CD4-positive, alpha-beta T cell treated with Interleukin-6 for 4 hours (primary cell): ENCODE results near the gene HDAC10.
"Not testable (repeated sequence)": the region's sequence is repeated elsewhere in the genome, so short reads cannot be mapped to it uniquely, and the experiment has no call there.

Experiments
- DNase-seq: peaks from one replicate; pipeline ENCODE4 v3.0.0-alpha.2; 2020; ENCODE audit warnings: mixed read lengths

The HDAC10 gene

GRCh38 chr22:50285568-50286229 is 34.6 kb upstream of the HDAC10 start:
- DNase-seq: no peak

DNA sequence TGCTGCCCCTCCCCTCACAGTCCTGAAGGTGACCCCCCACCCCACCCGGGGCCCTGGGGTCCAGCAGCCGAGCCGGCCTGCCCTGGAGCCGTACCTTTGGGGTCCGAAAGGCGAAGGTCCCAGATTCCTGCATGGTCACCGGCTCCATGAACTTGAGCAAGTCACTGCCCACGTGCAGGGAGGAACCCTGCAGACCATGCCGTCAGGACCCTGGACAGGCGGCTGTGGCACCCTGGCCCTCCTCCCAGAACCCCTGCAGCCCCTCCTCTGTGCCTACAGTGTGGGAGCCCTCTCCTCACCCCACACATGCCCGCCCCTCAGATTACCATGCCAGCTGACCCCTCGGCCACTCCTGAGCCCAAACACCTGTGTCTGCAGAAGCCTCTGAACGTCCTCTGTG is 33.4 kb upstream of the HDAC10 start:
- DNase-seq: no peak

DNA sequence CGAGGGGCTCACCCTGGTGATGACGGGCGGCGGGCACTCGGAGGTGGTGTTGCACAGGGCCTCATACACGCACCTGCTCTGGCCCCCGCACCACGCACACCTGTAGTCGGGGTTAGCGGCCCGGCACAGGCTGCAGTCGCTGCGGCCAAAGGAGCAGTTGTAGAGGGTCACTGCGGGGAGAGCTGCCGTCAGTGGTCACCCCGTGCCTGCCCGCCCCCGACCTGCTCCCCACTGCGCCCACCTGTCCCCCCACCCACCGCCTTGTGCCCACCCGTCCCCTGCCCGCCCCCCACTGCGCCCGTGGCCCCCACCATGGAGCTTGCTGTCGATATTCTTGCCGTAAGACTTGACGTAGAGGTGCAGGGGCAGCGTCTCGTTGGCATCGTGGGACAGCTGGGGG is 32.8 kb upstream of the HDAC10 start:
- DNase-seq: no peak

- DNase-seq: no peak
Observed at GRCh38 chr22:50282361-50283155, 31.5 kb upstream of the HDAC10 start.

DNA sequence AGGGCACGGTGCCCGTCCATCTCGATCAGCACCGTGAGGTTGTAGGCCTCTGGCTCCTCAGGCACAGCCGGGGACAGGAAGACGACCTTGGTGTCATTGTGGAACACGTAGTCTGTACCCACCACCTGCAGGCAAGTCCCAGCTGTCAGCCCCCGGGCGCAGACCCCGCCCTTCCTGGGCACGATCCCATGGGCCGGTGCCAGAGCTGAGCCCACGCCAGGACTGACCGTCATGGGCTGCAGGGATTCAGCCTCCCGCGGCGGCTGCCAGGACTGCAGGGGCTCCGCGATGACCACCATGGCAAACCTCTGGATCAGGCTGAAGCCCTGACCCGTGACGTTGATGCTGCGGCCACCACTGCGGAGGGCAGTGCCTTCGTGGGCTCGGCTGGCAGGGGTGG is 30.9 kb upstream of the HDAC10 start:
- DNase-seq: no peak

DNA sequence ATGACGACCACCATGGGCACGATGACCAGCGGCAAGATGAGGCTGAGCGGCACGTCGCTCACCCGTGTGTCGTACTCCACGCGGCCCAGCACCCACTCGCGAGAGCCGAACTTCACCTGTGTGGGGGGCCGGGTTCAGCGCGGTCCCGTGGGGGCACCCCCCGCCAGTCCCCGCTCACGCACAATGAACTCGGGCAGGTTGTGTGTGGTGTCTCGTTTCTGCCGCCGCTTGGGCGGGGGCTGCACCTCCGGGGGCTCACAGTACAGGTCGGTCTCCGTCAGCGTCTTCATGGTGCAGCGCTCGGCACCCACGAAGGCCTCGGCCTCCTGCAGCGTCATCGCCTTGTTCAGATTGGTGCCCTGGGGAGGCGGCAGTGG is 30.3 kb upstream of the HDAC10 start:
- DNase-seq: no peak

DNA sequence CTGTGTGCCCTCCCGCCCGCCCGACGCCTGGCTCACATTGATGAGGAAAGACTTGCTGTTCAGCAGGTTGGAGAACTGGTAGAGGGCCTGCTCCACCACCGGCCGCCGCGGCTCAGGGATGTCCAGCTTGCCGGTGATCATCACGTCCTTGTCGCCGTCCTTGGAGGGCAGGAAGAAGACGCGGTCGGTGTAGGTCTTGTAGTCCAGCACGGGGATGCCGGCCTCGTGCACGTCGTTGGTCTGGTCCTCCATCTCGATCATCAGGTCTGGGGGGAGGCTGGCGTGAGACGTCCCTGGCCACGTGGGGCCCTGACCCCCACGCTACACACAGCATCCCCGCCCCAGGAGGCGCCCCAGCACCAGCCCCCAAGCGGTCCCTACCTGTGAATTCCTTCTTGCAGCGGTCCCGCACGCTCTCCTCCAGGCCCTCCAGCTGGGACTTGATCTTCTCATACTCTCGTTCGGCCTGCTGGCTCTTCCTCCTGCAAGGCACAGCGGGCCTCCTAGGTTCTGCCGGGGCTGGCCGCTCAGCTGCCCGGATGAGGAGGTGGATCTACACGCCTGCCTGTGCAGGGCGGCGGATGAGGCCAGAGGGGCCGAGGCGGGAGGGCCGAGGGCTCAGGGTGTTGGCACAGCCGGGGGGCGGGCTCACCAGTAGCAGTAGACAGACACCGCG is 29.8 kb upstream of the HDAC10 start:
- no peak for DNase-seq

GRCh38 chr22:50280022-50280707 is 29.1 kb upstream of the HDAC10 start:
- no peak for DNase-seq

GRCh38 chr22:50278956-50279619 is 28.0 kb upstream of the HDAC10 start:
- DNase-seq: no peak

DNA sequence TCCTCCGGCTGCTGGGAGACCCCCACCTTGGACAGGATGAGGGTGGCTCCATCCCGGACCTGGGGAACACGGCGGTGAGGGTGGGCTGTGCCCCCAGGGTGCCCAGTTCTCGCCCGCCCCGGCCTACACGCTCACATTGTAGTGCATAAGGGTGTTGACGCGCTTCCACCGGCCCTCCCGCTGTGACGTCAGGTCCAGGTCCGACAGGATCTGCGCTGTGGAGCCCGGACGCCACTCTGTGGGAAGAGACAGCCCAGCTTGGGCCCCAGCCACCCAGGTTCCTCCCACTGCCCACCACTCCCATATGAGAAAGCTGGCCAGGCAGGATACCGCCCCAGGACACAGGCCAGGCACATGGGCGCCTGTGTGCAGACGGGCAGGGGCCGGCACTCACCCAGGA is 27.4 kb upstream of the HDAC10 start:
- no peak for DNase-seq

DNA sequence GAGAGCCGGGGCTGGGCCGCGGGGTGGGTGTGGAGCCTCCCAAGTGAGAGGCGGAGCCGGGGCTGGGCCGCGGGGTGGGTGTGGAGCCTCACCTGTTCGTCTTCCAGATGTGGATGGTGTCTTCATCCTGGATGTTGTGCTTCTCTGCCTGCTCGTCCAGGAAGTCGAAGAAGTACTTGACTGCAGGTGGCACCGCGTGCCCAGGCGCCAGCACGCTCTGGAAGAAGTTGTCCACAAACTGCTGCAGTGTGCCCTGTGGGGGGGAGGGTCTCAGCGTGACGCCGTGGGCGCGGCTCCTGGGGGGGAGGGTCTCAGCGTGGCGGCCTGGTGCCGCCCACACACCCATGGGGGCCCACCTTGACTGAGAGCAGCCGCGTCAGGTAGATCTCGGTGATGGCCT is 26.7 kb upstream of the HDAC10 start:
- no peak for DNase-seq

DNA sequence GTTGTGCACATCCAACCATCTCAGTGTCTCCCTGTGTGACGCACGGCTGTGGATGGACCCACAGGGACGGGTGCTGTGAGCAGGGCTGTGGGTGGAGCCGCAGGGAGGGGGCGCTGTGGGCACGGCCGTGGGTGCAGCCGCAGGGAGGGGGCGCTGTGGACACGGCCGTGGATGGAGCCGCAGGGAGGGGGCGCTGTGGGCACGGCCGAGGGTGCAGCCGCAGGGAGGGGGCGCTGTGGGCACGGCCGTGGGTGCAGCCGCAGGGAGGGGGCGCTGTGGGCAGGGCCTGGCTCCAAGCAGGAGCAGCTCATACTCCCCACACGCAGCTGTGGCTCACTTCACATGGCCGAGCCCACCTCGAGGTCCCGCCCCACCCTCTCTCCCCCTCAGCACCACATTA is 25.1 kb upstream of the HDAC10 start:
- DNase-seq: peak; percentile 59

DNA sequence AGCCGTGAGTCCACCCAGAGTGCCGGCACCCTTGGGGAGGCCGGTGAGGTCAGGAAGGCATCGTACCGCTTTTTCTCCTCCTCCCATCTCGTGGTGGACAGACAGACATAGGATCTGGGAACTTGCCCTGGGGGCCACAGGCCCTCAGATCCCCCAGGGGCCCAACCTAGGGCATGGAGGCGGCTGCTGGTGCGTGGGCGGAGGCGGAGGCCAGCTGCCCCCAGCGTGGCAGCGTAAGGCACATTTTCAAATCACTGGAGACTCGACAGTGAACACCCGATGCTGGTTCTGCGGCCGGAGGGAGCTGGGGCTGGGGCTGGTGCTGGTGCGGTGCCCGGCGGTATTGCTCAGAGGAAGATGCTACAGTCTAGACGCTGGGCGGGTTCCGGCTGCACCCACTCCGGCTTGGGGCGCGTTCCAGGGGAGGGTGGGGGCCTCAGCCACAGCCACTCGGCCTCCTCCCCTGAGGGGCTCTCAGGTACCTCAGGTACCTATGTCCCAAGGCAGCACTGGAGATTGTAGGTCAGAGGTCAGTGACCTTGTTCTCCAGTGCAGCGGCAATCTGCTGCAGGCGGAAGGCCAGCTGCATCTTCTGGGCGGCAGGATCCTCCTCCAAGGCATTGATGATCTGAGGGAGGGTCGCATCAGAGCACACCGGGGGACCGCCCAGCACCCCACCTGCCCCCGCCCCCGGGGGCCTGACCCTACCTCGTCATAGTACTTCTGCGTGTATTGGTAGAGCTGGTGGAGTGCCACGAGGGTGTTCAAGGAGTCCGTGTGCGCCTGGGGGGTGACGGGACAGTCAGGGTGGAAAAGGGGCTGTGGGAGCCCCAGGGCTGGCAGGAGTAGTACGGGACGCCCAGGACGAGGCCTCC is 24.4 kb upstream of the HDAC10 start:
- no peak for DNase-seq

DNA sequence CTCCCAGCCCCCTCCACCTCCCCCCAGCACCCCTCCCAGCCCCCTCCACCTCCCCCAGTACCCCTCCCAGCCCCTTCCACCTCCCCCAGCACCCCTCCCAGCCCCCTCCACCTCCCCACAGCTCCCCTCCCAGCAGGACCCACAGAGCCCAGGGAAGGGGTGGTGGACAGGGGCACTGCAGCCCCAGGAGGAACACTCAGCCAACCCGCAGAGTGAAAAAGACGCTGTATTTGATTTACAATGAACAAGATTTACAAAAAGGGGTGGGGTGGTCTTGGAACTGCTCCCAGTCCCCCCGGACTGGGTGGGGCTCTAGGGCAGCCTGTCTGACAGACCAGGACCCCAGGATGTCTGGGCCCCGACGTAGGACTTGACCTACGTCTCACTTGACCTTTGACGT is 23.7 kb upstream of the HDAC10 start:
- no peak for DNase-seq

DNA sequence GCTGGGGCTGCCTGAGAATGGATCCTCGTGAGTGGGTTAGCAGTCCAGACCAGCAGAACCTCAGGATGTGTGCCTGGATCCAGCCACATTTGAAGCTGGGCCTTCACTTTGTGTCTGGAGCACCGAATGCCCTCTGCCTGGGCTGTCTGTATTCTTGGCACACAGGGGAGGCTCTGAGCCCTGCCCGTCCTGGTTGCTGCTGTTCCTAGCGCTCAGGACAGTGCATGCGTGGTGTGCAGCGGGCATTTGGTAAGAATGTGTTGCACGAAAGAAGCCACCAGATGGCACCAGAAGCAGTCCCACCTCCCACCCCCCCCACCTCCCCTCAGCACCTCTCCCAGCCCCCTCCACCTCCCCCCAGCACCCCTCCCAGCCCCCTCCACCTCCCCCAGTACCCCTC is 23.2 kb upstream of the HDAC10 start:
- DNase-seq: peak; percentile 68

- DNase-seq: not testable (repeated sequence)
Observed at GRCh38 chr22:50273781-50274180, 22.7 kb upstream of the HDAC10 start.

- DNase-seq: not testable (repeated sequence)
Observed at GRCh38 chr22:50273352-50273751, 22.3 kb upstream of the HDAC10 start.

- no peak for DNase-seq
Observed at GRCh38 chr22:50272044-50272802, 21.2 kb upstream of the HDAC10 start.

GRCh38 chr22:50271519-50271970 is 20.5 kb upstream of the HDAC10 start:
- peak; percentile 73 for DNase-seq

DNA sequence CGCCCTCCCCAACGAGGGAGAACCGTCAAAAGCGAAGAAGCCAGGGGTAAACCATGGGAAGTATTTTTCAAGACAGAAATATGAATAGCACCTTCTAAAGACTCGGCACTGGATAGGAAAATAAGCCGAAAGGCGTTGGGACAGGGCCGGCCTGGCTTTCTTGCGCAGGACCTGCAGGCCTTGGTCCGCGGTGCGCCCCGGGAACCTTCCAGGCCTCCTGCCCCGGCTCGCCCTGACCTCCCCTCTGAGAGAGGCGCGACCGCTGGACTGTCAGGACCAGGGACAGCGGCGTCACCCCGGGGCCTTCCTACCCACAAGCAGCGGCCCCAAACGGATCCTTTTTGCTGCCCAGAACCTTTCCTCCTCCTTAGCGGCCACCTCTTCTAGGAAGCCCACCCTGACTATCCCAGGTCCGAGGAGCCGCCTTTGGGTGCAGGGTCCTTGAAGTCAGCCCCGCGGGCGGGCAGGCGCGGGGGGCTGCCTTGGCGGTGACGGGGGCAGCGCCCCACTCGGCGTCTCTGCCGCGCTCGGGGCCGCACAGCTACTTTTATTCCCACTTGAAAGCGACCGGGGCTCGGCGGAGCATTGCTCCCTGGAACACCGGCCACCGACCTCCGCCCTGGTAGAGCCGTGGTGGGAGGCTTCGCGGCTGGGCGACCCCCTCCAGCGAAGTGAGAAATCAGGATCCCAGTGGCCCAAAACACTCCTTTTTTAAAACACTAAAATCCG is 19.8 kb upstream of the HDAC10 start:
- peak; percentile 75 for DNase-seq
